Endodermal cell (in vitro differentiated cells): ENCODE data around the gene ATP2B3. TPM values are rescaled to one million over a fixed set of nuclear protein-coding genes. Genes with fewer than 3 reads are reported as not detected.

Experiments
- DNase-seq: peaks from one replicate; pipeline ENCODE4 v3.0.0-alpha.2; 2017
- H3K27ac ChIP-seq: 2 replicates; pipeline ENCODE4 v1.5.1; 2013; ENCODE audit warnings: mild to moderate bottlenecking, low read depth, low read length, moderate library complexity
- H3K27me3 ChIP-seq: 2 replicates; pipeline ENCODE4 v1.6.1; 2013; ENCODE audit warnings: mild to moderate bottlenecking, low read length, moderate library complexity; ENCODE audit not compliant: insufficient read depth, control insufficient read depth, poor library complexity, severe bottlenecking
- H3K36me3 ChIP-seq: 2 replicates; pipeline ENCODE4 v1.7.0; 2013; ENCODE audit warnings: mild to moderate bottlenecking, low read length, moderate library complexity; ENCODE audit not compliant: control insufficient read depth, insufficient read depth
- H3K4me1 ChIP-seq: one replicate; pipeline ENCODE4 v1.7.0; 2013; ENCODE audit warnings: low read length; ENCODE audit not compliant: control insufficient read depth, insufficient read depth
- H3K4me3 ChIP-seq: 2 replicates; pipeline ENCODE4 v1.5.1; 2013; ENCODE audit warnings: mild to moderate bottlenecking, low read length, moderate library complexity
- H3K9ac ChIP-seq: 2 replicates; pipeline ENCODE4 v1.6.1; 2013; ENCODE audit warnings: mild to moderate bottlenecking, low read length, moderate library complexity; ENCODE audit not compliant: poor library complexity, severe bottlenecking; ENCODE audit errors: extremely low read depth
- H3K9me3 ChIP-seq: 2 replicates; pipeline ENCODE4 v1.6.1; 2013; ENCODE audit warnings: mild to moderate bottlenecking, low read length, moderate library complexity; ENCODE audit not compliant: control insufficient read depth
- H3K27ac Mint-ChIP-seq: 2 replicates; pipeline ENCODE4 v1.8.0; 2020; ENCODE audit warnings: mixed read lengths
- H3K27me3 Mint-ChIP-seq: 2 replicates; pipeline ENCODE4 v1.8.0; 2021; ENCODE audit warnings: mild to moderate bottlenecking, mixed read lengths; ENCODE audit not compliant: insufficient read depth
- H3K36me3 Mint-ChIP-seq: 2 replicates; pipeline ENCODE4 v1.8.0; 2020; ENCODE audit warnings: low read depth, mixed read lengths
- H3K4me1 Mint-ChIP-seq: 2 replicates; pipeline ENCODE4 v1.8.0; 2020; ENCODE audit warnings: mixed read lengths
- H3K4me3 Mint-ChIP-seq: 2 replicates; pipeline ENCODE4 v1.8.0; 2020; ENCODE audit warnings: mild to moderate bottlenecking, moderate library complexity, mixed read lengths
- H3K9me3 Mint-ChIP-seq: 2 replicates; pipeline ENCODE4 v1.8.0; 2020; ENCODE audit warnings: mild to moderate bottlenecking, mixed read lengths
- WGBS, 2 experiments: methylation state at CpG; one replicate each; pipeline versions ENCODE4 v1.1.5 to v1.1.7; 2013; ENCODE audit warnings: missing lambda C conversion rate in 2 of 2, mixed read lengths in 1 of 2; ENCODE audit not compliant: insufficient coverage in 1 of 2, insufficient read length in 1 of 2; 5-methylcytosine and 5-hydroxymethylcytosine counted together
- total RNA-seq, 2 donors: library from RNA; stranded (reverse); fragmentation: NEBNext Ultra II Directional in 1 of 2; extraction: Animal tissue kit (Norgen Biotek cat#: 25700) in 1 of 2; gene quantifications; 2 replicates in 1 of 2; 3 replicates in 1 of 2; pipeline ENCODE4 v1.2.1, GENCODE V29; 2021
- TF ChIP-seq, protein P1 (sequence below): fragments of 200-600 bp; sonication (generic); conservative IDR thresholded peaks from 2 replicates; pipeline ENCODE4 v1.5.0; 2021; ENCODE audit warnings: antibody characterized with exemption, mild to moderate bottlenecking

Gene ATP2B3
- total RNA-seq, 2 donors from 2014 or later: not detected

DNA sequence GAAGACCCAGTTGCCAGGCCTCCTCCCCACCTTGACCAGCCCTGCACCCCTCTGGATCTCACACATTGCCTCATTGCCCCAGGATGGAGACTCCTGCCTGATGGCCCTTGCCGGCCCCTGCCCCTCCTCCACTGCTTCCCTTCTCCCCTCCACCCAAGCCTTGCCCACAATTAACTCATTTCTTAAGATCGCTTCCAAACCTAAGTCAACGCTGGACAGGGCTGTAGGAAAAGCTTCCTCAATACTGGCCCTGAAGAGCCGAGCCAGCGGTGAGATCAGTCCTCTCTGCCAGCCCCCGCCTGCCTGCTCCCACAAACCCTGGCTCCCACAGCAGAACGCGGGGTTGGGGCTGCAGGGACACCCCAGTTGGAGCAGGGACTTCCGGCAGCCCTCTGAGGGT, 39.5 kb upstream of the ATP2B3 start:
- H3K4me3 ChIP-seq: no peak overlapping the region
- H3K9me3 Mint-ChIP-seq: peaks cover 35% of the 10 kb centered on the region
- 90 to 100% methylated on average over 2 to 8 of the region's 9 CpGs for WGBS, 2 experiments
- H3K9ac ChIP-seq: no peak overlapping the region
- no peaks in the 10 kb centered on the region for H3K9me3 ChIP-seq
- DNase-seq: no peak
- H3K27me3 Mint-ChIP-seq: peaks cover 19% of the 10 kb centered on the region
- no peaks in the 10 kb centered on the region for H3K36me3 Mint-ChIP-seq
- H3K27ac Mint-ChIP-seq: no peak overlapping the region
- H3K4me1 Mint-ChIP-seq: peaks cover 2% of the 10 kb centered on the region
- H3K27ac ChIP-seq: no peak overlapping the region
- no peaks in the 10 kb centered on the region for H3K36me3 ChIP-seq
- TF ChIP-seq, protein P1, sequence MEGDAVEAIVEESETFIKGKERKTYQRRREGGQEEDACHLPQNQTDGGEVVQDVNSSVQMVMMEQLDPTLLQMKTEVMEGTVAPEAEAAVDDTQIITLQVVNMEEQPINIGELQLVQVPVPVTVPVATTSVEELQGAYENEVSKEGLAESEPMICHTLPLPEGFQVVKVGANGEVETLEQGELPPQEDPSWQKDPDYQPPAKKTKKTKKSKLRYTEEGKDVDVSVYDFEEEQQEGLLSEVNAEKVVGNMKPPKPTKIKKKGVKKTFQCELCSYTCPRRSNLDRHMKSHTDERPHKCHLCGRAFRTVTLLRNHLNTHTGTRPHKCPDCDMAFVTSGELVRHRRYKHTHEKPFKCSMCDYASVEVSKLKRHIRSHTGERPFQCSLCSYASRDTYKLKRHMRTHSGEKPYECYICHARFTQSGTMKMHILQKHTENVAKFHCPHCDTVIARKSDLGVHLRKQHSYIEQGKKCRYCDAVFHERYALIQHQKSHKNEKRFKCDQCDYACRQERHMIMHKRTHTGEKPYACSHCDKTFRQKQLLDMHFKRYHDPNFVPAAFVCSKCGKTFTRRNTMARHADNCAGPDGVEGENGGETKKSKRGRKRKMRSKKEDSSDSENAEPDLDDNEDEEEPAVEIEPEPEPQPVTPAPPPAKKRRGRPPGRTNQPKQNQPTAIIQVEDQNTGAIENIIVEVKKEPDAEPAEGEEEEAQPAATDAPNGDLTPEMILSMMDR: no peak
- H3K4me3 Mint-ChIP-seq: no peak overlapping the region
- H3K27me3 ChIP-seq: peaks cover 9% of the 10 kb centered on the region
- H3K4me1 ChIP-seq: no peaks in the 10 kb centered on the region

DNA sequence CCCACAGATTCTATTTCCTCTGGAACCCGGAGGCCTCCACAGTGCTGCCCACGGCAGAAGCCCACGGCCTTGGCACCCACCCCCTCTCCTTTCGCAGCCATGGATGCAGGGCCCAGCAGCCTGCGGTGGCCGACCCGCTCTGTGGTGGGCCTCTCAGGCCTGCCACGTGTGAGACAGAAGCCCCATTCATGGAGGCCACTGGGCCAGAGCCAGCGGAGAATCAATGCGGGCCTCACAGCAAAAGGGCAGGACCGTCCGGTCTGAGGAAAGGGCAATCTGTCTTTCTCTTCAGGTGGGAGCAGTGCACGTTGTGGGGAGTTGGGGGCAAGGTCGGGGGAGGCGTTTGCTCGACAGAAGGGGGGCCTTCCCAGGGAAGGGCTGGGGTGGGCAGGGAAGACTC, 38.7 kb upstream of the ATP2B3 start:
- WGBS, 2 experiments: 86 to 95% methylated on average over 3 to 16 of the region's 16 CpGs
- Mint-ChIP-seq H3K9me3 (peaks cover 33% of the 10 kb centered on the region), H3K27me3 (peaks cover 16% of the 10 kb centered on the region), H3K36me3 (no peaks in the 10 kb centered on the region), H3K4me3 (no peak overlapping the region), H3K4me1 (peaks cover 2% of the 10 kb centered on the region), H3K27ac (no peak overlapping the region)
- no peaks in the 10 kb centered on the region for H3K36me3 ChIP-seq
- no peak overlapping the region for H3K27ac ChIP-seq
- TF ChIP-seq, protein P1: no peak
- no peaks in the 10 kb centered on the region for H3K4me1 ChIP-seq
- H3K9me3 ChIP-seq: no peaks in the 10 kb centered on the region
- peaks cover 9% of the 10 kb centered on the region for H3K27me3 ChIP-seq
- DNase-seq: no peak
- H3K4me3 ChIP-seq: no peak overlapping the region
- no peak overlapping the region for H3K9ac ChIP-seq

DNA sequence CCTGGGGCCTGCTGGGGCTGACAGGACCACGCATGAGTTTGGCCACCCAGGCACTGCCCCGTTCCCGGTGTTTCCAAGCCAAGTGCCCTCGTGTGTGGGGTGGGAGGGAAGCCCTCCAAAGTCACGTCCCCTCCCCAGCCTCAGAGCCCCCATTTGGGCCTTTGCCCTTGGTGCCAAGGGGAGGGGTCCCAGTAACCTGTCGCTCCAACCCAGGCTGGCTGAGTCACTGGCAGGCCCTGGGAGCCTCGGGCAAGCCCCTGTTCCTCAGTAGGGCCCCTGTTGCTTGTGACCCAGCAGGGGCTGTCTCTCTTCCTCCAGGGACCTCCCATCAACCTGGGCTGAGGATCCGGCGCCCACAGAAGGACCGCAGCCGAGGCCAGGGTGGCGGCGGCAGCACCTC, 36.4 kb upstream of the ATP2B3 start:
- TF ChIP-seq, protein P1: no peak
- no peak overlapping the region for H3K4me3 ChIP-seq
- H3K27me3 Mint-ChIP-seq: peaks cover 2% of the 10 kb centered on the region
- no peaks in the 10 kb centered on the region for H3K36me3 ChIP-seq
- no peak overlapping the region for H3K27ac Mint-ChIP-seq
- H3K4me3 Mint-ChIP-seq: no peak overlapping the region
- no peaks in the 10 kb centered on the region for H3K36me3 Mint-ChIP-seq
- no peak overlapping the region for H3K27ac ChIP-seq
- no peak overlapping the region for H3K9ac ChIP-seq
- H3K27me3 ChIP-seq: no peaks in the 10 kb centered on the region
- H3K9me3 ChIP-seq: no peaks in the 10 kb centered on the region
- WGBS, 2 experiments: 92% methylated on average over 13 of the region's 13 CpGs; no CpG with 5 or more reads in 1 of the 2 experiments
- peaks cover 2% of the 10 kb centered on the region for H3K4me1 Mint-ChIP-seq
- no peak for DNase-seq
- peaks cover 33% of the 10 kb centered on the region for H3K9me3 Mint-ChIP-seq
- H3K4me1 ChIP-seq: no peaks in the 10 kb centered on the region
